ENCODE measurements around the gene PLS1. TPM values are rescaled to one million over a fixed set of nuclear protein-coding genes. Genes with fewer than 3 reads are reported as not detected.
"Not testable (repeated sequence)": the region's sequence is repeated elsewhere in the genome, so short reads cannot be mapped to it uniquely, and the experiment has no call there.

PLS1 gene
- polyA plus RNA-seq, 2 of the 4 experiments (the other 2 are of a cell fraction), result 18.5 to 78.1 TPM

DNA sequence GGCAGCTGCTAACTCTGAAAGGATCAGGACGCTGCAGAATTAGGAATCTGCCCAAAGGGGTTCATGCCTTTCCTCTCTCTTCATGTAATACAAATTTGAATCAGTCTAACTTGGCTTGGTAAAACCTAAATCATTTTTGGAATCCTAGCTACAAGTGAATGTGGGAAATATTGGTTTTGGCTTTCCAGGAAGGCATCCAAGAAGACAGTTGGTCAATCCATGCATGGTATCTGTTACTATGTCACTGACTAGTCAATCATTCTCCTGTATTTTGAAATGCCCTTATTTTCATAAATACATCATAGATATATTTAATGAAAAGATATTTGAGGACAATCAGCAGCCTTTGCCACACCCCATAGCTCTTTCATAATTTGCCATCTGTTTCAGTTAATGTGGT, 7.5 kb upstream of the PLS1 start:
- no peak overlapping the region for H3K27ac ChIP-seq
- H3K9me3 ChIP-seq, result no peaks in the 10 kb centered on the region
- no peak for DNase-seq (ENCODE audit: low read depth in 1 of 2, low spot score in 1 of 2)
- H3K4me2 ChIP-seq, result no peak overlapping the region
- no peak for ATAC-seq
- ChIA-PET POLR2A (interaction anchor here (0.6 to 1.1 kb wide), 3 partner anchors 11 to 216 kb away, joined by 3 to 5 read pairs (median 4); partner anchors contain the start of gene ATR), CTCF (interaction anchor here (0.8 to 3.1 kb wide), 5 partner anchors 9 to 452 kb away, joined by 3 to 13 read pairs (median 4); no protein-coding TSS in a partner anchor)
- H3K4me3 ChIP-seq, result no peak overlapping the region
- FAIRE-seq, result no peak
- H3K4me1 ChIP-seq, result peaks cover 7% of the 10 kb centered on the region; the same call in 2 of the 3 replicates
- 88% methylated on average over 1 of the region's 1 CpG for WGBS (ENCODE audit: missing lambda C conversion rate)
- TF ChIP-seq PHF8 (IDR thresholded peaks at IDR 0.05; ENCODE audit: borderline replicate concordance, low read depth) (no peak), HOXA7 (CRISPR knock-in tag; IDR thresholded peaks at IDR 0.05) (no peak), TP53 (CRISPR knock-in tag; IDR thresholded peaks at IDR 0.05) (no peak), ZSCAN20 (CRISPR knock-in tag; IDR thresholded peaks at IDR 0.05) (no peak), HOXB5 (CRISPR knock-in tag; IDR thresholded peaks at IDR 0.05) (no peak), EHMT2 (IDR thresholded peaks at IDR 0.05; ENCODE audit: low read depth) (no peak), NR3C1 (IDR thresholded peaks at IDR 0.05) (no peak), CBX2 (IDR thresholded peaks at IDR 0.05; ENCODE audit: borderline replicate concordance, low read depth) (no peak), GATA3 (IDR thresholded peaks at IDR 0.05; ENCODE audit: borderline replicate concordance) (no peak), SREBF2 (IDR thresholded peaks at IDR 0.05) (no peak)
- TF ChIP-seq, protein P1, sequence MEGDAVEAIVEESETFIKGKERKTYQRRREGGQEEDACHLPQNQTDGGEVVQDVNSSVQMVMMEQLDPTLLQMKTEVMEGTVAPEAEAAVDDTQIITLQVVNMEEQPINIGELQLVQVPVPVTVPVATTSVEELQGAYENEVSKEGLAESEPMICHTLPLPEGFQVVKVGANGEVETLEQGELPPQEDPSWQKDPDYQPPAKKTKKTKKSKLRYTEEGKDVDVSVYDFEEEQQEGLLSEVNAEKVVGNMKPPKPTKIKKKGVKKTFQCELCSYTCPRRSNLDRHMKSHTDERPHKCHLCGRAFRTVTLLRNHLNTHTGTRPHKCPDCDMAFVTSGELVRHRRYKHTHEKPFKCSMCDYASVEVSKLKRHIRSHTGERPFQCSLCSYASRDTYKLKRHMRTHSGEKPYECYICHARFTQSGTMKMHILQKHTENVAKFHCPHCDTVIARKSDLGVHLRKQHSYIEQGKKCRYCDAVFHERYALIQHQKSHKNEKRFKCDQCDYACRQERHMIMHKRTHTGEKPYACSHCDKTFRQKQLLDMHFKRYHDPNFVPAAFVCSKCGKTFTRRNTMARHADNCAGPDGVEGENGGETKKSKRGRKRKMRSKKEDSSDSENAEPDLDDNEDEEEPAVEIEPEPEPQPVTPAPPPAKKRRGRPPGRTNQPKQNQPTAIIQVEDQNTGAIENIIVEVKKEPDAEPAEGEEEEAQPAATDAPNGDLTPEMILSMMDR (IDR thresholded peaks at IDR 0.05), result no peak
- TF ChIP-seq, protein P2, sequence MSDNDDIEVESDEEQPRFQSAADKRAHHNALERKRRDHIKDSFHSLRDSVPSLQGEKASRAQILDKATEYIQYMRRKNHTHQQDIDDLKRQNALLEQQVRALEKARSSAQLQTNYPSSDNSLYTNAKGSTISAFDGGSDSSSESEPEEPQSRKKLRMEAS (IDR thresholded peaks at IDR 0.05), result no peak

DNA sequence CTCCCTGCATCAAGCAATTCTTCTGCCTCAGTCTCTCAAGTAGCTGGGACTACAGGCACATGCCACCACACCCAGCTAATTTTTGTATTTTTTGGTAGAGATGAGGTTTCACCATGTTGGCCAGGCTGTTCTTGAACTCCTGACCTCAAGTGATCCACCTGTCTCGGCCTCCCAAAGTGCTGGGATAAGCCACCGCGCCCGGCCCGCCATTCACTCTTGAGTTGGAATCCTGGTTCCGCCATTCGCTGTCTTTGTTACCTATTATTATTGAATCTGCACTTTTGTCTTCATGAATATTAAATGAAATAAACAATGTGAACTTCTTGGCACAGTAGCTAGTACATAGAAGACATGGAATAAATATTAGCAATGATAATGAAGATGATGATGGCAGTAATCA, 3.9 kb upstream of the PLS1 start:
- DNase-seq (ENCODE audit: low read depth in 1 of 2, low spot score in 1 of 2); FAIRE-seq; H3K27ac ChIP-seq; H3K4me1 ChIP-seq; POLR2A ChIA-PET; H3K4me2 ChIP-seq; ATAC-seq; H3K4me3 ChIP-seq; H3K9me3 ChIP-seq: not testable (repeated sequence)
- CTCF ChIA-PET, result interaction anchor here (0.8 to 1.5 kb wide), 3 partner anchors 9 to 236 kb away, joined by 3 to 9 read pairs (median 3); no protein-coding TSS in a partner anchor
- 97% methylated on average over 7 of the region's 7 CpGs for WGBS (ENCODE audit: missing lambda C conversion rate)

DNA sequence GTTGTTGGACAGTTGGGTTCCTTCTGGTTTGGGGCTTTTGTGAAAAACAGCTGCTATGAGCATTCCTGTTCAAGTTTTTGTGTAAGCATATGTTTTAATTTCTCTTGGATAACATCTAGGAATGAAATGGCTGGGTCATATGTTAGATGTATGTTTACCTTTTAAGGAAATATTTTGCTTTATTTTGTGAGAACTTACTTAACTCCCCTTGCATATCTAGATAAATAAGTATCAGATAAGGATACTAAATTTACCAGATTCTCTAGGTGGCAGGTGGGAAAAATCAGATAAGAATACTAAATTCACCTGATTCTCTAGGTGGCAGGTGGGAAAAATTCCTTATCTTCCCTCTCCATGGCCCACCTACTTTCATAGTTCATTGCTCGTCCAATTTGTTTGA, 1.1 kb upstream of the PLS1 start:
- Histone ChIP-seq H3K27ac (peak overlapping the region; percentile 90 to 93), H3K4me1 (peaks cover 17% of the 10 kb centered on the region), H3K4me2 (peak overlapping the region; percentile 83), H3K9me3 (no peaks in the 10 kb centered on the region), H3K4me3 (peak overlapping the region; percentile 56; the same call in 2 of the 3 replicates)
- 7% methylated on average over 1 of the region's 1 CpG for WGBS (ENCODE audit: missing lambda C conversion rate)
- FAIRE-seq (no peak), ATAC-seq (no peak), DNase-seq (ENCODE audit: low read depth in 1 of 2, low spot score in 1 of 2) (no peak)
- ChIA-PET POLR2A (no interaction called here), CTCF (interaction anchor here (0.6 to 2.1 kb wide), 3 partner anchors 8 to 399 kb away, joined by 4 to 10 read pairs (median 6); no protein-coding TSS in a partner anchor)
- TF ChIP-seq FOSL2 (IDR thresholded peaks at IDR 0.05) (no peak), FOSL2 (CRISPR knock-in tag; IDR thresholded peaks at IDR 0.05) (no peak), CHD2 (IDR thresholded peaks at IDR 0.05; ENCODE audit: low read length, partially characterized antibody) (no peak), RNF2 (IDR thresholded peaks at IDR 0.05; ENCODE audit: borderline replicate concordance, low read depth) (no peak), CBX2 (IDR thresholded peaks at IDR 0.05; ENCODE audit: borderline replicate concordance, low read depth) (no peak), PHF8 (IDR thresholded peaks at IDR 0.05; ENCODE audit: borderline replicate concordance, low read depth) (no peak), KDM1A (IDR thresholded peaks at IDR 0.05; ENCODE audit: low read depth) (no peak), HOXA7 (CRISPR knock-in tag; IDR thresholded peaks at IDR 0.05) (no peak), EHMT2 (IDR thresholded peaks at IDR 0.05; ENCODE audit: low read depth) (no peak), RCOR1 (IDR thresholded peaks at IDR 0.05; ENCODE audit: low read depth, low read length) (no peak), CBX8 (IDR thresholded peaks at IDR 0.05) (no peak), BHLHE40 (IDR thresholded peaks at IDR 0.05; ENCODE audit: low read depth, low read length) (no peak)
- TF ChIP-seq, protein P3, sequence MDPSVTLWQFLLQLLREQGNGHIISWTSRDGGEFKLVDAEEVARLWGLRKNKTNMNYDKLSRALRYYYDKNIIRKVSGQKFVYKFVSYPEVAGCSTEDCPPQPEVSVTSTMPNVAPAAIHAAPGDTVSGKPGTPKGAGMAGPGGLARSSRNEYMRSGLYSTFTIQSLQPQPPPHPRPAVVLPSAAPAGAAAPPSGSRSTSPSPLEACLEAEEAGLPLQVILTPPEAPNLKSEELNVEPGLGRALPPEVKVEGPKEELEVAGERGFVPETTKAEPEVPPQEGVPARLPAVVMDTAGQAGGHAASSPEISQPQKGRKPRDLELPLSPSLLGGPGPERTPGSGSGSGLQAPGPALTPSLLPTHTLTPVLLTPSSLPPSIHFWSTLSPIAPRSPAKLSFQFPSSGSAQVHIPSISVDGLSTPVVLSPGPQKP (IDR thresholded peaks at IDR 0.05; ENCODE audit: low read depth, low read length), result no peak
- TF ChIP-seq, protein P4, sequence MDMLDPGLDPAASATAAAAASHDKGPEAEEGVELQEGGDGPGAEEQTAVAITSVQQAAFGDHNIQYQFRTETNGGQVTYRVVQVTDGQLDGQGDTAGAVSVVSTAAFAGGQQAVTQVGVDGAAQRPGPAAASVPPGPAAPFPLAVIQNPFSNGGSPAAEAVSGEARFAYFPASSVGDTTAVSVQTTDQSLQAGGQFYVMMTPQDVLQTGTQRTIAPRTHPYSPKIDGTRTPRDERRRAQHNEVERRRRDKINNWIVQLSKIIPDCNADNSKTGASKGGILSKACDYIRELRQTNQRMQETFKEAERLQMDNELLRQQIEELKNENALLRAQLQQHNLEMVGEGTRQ (IDR thresholded peaks at IDR 0.05), result no peak
- TF ChIP-seq, protein P5, sequence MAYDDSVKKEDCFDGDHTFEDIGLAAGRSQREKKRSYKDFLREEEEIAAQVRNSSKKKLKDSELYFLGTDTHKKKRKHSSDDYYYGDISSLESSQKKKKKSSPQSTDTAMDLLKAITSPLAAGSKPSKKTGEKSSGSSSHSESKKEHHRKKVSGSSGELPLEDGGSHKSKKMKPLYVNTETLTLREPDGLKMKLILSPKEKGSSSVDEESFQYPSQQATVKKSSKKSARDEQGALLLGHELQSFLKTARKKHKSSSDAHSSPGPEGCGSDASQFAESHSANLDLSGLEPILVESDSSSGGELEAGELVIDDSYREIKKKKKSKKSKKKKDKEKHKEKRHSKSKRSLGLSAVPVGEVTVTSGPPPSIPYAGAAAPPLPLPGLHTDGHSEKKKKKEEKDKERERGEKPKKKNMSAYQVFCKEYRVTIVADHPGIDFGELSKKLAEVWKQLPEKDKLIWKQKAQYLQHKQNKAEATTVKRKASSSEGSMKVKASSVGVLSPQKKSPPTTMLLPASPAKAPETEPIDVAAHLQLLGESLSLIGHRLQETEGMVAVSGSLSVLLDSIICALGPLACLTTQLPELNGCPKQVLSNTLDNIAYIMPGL (CRISPR knock-in tag; IDR thresholded peaks at IDR 0.05; ENCODE audit: borderline replicate concordance), result no peak
- TF ChIP-seq, protein P6, sequence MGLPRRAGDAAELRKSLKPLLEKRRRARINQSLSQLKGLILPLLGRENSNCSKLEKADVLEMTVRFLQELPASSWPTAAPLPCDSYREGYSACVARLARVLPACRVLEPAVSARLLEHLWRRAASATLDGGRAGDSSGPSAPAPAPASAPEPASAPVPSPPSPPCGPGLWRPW (IDR thresholded peaks at IDR 0.05), result no peak
- TF ChIP-seq, protein P7, sequence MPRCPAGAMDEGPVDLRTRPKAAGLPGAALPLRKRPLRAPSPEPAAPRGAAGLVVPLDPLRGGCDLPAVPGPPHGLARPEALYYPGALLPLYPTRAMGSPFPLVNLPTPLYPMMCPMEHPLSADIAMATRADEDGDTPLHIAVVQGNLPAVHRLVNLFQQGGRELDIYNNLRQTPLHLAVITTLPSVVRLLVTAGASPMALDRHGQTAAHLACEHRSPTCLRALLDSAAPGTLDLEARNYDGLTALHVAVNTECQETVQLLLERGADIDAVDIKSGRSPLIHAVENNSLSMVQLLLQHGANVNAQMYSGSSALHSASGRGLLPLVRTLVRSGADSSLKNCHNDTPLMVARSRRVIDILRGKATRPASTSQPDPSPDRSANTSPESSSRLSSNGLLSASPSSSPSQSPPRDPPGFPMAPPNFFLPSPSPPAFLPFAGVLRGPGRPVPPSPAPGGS (IDR thresholded peaks at IDR 0.05), result no peak
